Adrenal gland (tissue), 5 donors: Measurements from ENCODE around the gene SHD.

Experiments
- POLR2A ChIP-seq, 2 donors: fragments of 450-650 bp; IDR thresholded peaks; one replicate each; pipeline ENCODE4 v1.6.1; 2017; ENCODE audit warnings: antibody characterized with exemption in 2 of 2, mild to moderate bottlenecking in 2 of 2, moderate library complexity in 1 of 2
- TF ChIP-seq, protein P1 (sequence below), 6 experiments: fragments of 450-650 bp in 4 of 6; fragments of 200-600 bp in 2 of 6; sonication (generic) in 1 of 6; IDR thresholded peaks; 1 replicate in 5 of 6; 2 replicates in 1 of 6; pipeline versions ENCODE4 v1.5.1 to v1.8.0; 2016 to 2021; ENCODE audit warnings: antibody characterized with exemption in 6 of 6, mild to moderate bottlenecking in 2 of 6, moderate library complexity in 1 of 6
- donor health status: DM: no; HTN: no; CAD: no.

DNA sequence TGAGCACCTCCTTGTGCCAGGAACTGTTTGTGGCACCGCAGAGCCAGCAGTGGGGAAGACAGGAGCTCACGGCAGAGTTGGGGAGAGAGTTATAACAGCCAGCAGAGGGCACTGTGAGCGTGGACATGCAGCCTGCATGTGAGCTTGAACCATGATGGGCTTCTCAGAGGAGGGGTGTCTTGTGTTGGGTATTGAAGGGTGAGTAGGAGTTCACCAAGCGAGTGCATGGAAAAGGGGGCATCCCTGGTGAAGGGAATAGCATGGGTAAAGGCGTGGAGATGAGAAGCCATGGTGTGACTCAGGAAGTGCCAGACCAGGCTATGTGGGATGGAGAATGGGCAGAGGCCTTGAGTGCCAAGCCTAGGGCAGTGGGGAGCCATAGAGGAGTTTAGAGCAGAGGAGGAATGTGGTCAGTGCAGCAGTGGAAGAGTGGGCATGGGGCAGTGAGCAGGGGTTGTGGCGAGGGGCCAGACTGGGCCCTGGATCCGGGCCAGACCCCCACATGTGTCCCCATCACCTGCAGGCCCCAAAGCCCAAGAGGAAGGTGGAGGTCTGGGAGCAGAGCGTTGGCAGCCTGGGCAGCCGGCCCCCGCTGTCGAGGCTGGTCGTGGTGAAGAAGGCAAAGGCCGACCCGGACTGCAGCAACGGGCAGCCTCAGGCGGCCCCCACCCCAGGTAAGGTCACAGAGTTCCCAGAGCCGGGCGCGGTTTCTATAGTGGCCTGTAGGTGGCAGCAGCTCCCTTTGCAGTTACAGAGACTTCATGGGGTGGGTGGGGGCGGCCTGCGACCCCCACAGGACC lies 11.8 kb upstream of the SHD start:
- TF ChIP-seq, protein P1, sequence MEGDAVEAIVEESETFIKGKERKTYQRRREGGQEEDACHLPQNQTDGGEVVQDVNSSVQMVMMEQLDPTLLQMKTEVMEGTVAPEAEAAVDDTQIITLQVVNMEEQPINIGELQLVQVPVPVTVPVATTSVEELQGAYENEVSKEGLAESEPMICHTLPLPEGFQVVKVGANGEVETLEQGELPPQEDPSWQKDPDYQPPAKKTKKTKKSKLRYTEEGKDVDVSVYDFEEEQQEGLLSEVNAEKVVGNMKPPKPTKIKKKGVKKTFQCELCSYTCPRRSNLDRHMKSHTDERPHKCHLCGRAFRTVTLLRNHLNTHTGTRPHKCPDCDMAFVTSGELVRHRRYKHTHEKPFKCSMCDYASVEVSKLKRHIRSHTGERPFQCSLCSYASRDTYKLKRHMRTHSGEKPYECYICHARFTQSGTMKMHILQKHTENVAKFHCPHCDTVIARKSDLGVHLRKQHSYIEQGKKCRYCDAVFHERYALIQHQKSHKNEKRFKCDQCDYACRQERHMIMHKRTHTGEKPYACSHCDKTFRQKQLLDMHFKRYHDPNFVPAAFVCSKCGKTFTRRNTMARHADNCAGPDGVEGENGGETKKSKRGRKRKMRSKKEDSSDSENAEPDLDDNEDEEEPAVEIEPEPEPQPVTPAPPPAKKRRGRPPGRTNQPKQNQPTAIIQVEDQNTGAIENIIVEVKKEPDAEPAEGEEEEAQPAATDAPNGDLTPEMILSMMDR (IDR thresholded peaks at IDR 0.05), result peak; percentile 62 to 86 (median 76)
- no peak for TF ChIP-seq POLR2A (IDR thresholded peaks at IDR 0.05)
